ENCODE results near the gene GDPD4.

DNA sequence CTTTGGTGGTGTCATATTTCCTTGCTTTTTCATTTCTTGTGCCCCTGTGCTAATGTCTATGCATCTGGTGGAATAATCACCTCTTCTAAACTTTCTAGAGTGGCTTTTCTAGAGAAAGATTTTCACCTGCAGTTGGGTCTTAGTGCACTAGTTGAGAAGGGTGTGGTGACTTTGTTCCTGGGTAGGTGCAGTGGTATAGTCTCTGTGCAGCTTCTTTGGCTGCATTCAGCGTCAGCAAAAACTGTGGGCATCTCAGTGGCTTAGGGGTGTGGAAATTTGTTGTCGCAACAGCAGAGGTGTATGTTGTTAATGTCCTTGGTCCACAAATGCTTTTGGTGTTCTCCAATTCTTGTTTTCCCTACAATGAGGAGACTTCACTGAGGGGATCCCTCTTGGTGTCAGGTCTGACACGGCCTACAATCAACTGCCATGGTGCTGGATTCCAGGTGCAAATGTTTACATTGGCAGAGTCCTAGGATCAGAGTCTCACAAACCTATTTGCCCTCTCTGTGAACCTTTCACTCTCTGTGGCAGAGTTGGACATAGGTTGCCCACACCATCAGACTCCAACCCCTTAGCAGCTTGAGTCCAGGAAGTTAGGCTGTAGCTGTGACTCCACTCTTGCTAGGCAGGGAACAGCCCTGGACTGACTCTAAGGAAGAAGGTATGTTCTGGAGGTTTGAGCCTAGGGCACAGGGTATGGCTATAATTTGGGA, 48.8 kb downstream of the GDPD4 start:
- TF ChIP-seq, protein P1, sequence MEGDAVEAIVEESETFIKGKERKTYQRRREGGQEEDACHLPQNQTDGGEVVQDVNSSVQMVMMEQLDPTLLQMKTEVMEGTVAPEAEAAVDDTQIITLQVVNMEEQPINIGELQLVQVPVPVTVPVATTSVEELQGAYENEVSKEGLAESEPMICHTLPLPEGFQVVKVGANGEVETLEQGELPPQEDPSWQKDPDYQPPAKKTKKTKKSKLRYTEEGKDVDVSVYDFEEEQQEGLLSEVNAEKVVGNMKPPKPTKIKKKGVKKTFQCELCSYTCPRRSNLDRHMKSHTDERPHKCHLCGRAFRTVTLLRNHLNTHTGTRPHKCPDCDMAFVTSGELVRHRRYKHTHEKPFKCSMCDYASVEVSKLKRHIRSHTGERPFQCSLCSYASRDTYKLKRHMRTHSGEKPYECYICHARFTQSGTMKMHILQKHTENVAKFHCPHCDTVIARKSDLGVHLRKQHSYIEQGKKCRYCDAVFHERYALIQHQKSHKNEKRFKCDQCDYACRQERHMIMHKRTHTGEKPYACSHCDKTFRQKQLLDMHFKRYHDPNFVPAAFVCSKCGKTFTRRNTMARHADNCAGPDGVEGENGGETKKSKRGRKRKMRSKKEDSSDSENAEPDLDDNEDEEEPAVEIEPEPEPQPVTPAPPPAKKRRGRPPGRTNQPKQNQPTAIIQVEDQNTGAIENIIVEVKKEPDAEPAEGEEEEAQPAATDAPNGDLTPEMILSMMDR (IDR thresholded peaks at IDR 0.05) = no peak
- TF ChIP-seq POLR2A (IDR thresholded peaks at IDR 0.05) (no peak), POLR2AphosphoS5 (IDR thresholded peaks at IDR 0.05) (no peak)

Measured in stomach (tissue), 4 donors.